ENCODE data around the gene ITGA8. TPM values are rescaled to one million over a fixed set of nuclear protein-coding genes. Genes with fewer than 3 reads are reported as not detected.

Gene ITGA8
- total and polyA plus RNA-seq, 2 of the 4 experiments (the other 2 are of a cell fraction) = under 0.01 to 0.02 TPM

DNA sequence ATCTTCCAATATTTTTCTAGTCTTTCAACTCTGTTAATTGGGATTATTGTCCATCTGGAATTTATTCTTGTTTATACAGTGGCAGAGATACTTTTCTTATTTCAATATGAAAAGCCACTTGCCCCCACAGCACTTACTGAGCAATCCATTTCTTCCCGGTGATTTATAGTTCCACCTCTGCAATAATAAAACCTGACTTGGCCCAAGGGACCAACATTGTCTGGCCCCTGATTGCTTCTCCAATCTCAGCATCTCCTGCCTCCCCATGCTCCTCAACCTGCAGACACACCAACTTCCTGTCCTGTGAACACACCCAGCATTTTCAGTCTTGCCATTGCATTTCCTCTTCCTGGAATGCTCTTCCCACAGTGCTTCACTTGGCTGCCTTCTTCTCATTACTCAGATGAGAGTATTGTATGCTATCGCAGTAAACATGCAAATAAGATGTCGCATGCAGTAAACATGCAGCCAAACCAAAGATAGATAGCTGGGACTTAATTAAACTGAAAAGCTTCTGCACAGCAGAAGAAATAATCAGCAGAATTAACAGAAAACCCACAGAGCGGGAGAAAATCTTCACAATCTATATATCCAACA is 19.5 kb downstream of the ITGA8 start:
- Histone ChIP-seq H4K5ac (ENCODE audit: low read depth, low read length) (no peak overlapping the region), H2AK5ac (ENCODE audit: low read depth, low read length) (no peak overlapping the region), H2BK120ac (ENCODE audit: low read depth, low read length) (no peak overlapping the region), H3K4me1 (ENCODE audit: control insufficient read depth, insufficient read depth, low read length) (no peaks in the 10 kb centered on the region), H3K23ac (ENCODE audit: low read depth, low read length) (no peak overlapping the region), H3K4me3 (ENCODE audit: insufficient read depth, low read depth, low read length) (no peak overlapping the region), H3K27me3 (ENCODE audit: control insufficient read depth, insufficient read depth, low read length) (peaks cover 9% of the 10 kb centered on the region), H2BK5ac (ENCODE audit: low read depth, low read length, poor library complexity, severe bottlenecking) (no peak overlapping the region), H3K56ac (ENCODE audit: extremely low read depth, insufficient read depth, low read length) (no peak overlapping the region), H3K9ac (ENCODE audit: low read depth, low read length) (no peak overlapping the region), H3K9me1 (ENCODE audit: insufficient read depth, low read length) (no peaks in the 10 kb centered on the region), H3K4me2 (ENCODE audit: low read depth, low read length) (no peak overlapping the region), H3K14ac (replicated peaks; ENCODE audit: low read depth, low read length) (no peak overlapping the region), H3K27ac (ENCODE audit: insufficient read depth, low read length) (no peak overlapping the region), H4K20me1 (ENCODE audit: insufficient read depth, low read length) (no peaks in the 10 kb centered on the region), H2BK15ac (ENCODE audit: low read depth, low read length) (no peak overlapping the region), H2BK20ac (ENCODE audit: low read depth, low read length) (no peak overlapping the region), H2AFZ (replicated peaks; ENCODE audit: low read length, poor library complexity) (no peak overlapping the region), H4K91ac (ENCODE audit: insufficient read depth, low read depth, low read length) (no peak overlapping the region), H2AK9ac (replicated peaks; ENCODE audit: low read depth, low read length, poor library complexity) (no peak overlapping the region), H3K79me1 (ENCODE audit: low read depth in 1 of 2, low read length in 2 of 2) (no peaks in the 10 kb centered on the region), H3K4ac (ENCODE audit: low read depth, low read length) (no peak overlapping the region), H3K36me3 (ENCODE audit: control insufficient read depth, insufficient read depth, low read length) (no peaks in the 10 kb centered on the region), H3K18ac (ENCODE audit: low read depth, low read length) (no peak overlapping the region), H3K9me3 (ENCODE audit: control insufficient read depth, insufficient read depth, low read length) (no peaks in the 10 kb centered on the region), H4K8ac (ENCODE audit: low read depth in 2 of 2, low read length in 2 of 2) (no peak overlapping the region)
- DNase-seq (no peak), ATAC-seq (ENCODE audit: low read depth) (no peak)
- BruUV-seq (replicated peaks) = no TSS peak
- in situ Hi-C loops (cut with MboI; ENCODE audit: low sequenced_read_pairs) (no loop called here), intact Hi-C loops (cut with micrococcal nuclease) (no loop called here), dilution Hi-C loops (cut with HindIII; ENCODE audit: low sequenced_read_pairs, unreplicated experiment) (no loop called here)
- ChIA-PET POLR2A (ENCODE audit: unreplicated experiment) (no interaction called here), CTCF (no interaction called here)
- WGBS, 2 experiments (ENCODE audit: extremely low coverage in 2 of 2, insufficient read length in 1 of 2) = 67% methylated on average over 1 of the region's 4 CpGs; no CpG with 5 or more reads in 1 of the 2 experiments
- no peak for TF ChIP-seq BHLHE40 (IDR thresholded peaks at IDR 0.05; ENCODE audit: low read depth, low read length)
- TF ChIP-seq NFE2L2 (IDR thresholded peaks at IDR 0.05; ENCODE audit: low read depth, low read length) = no peak
- no peak for TF ChIP-seq RAD21 (IDR thresholded peaks at IDR 0.05; ENCODE audit: low read length)
- no peak for TF ChIP-seq RCOR1 (IDR thresholded peaks at IDR 0.05; ENCODE audit: insufficient replicate concordance, low read length)
- TF ChIP-seq CHD1 (IDR thresholded peaks at IDR 0.05; ENCODE audit: low read depth, low read length) = no peak
- no peak for TF ChIP-seq CEBPB (IDR thresholded peaks at IDR 0.05; ENCODE audit: low read depth, low read length)
- no peak for TF ChIP-seq POLR2A (IDR thresholded peaks at IDR 0.05; ENCODE audit: low read depth, low read length)
- TF ChIP-seq, protein P1, sequence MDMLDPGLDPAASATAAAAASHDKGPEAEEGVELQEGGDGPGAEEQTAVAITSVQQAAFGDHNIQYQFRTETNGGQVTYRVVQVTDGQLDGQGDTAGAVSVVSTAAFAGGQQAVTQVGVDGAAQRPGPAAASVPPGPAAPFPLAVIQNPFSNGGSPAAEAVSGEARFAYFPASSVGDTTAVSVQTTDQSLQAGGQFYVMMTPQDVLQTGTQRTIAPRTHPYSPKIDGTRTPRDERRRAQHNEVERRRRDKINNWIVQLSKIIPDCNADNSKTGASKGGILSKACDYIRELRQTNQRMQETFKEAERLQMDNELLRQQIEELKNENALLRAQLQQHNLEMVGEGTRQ (IDR thresholded peaks at IDR 0.05; ENCODE audit: low read depth, low read length) = no peak
- TF ChIP-seq MAFK (IDR thresholded peaks at IDR 0.05; ENCODE audit: low read depth, low read length) = no peak
